Activated CD8-positive, alpha-beta memory T cell treated with anti-CD3 and anti-CD28 coated beads, Interleukin-2, amount 50 U/mL, for 48 hours (primary cell): Measurements from ENCODE around the gene PRKN.

ENCODE experiments used
- DNase-seq: peaks from one replicate; pipeline ENCODE4 v3.0.0-alpha.2; 2020

Gene PRKN

DNA sequence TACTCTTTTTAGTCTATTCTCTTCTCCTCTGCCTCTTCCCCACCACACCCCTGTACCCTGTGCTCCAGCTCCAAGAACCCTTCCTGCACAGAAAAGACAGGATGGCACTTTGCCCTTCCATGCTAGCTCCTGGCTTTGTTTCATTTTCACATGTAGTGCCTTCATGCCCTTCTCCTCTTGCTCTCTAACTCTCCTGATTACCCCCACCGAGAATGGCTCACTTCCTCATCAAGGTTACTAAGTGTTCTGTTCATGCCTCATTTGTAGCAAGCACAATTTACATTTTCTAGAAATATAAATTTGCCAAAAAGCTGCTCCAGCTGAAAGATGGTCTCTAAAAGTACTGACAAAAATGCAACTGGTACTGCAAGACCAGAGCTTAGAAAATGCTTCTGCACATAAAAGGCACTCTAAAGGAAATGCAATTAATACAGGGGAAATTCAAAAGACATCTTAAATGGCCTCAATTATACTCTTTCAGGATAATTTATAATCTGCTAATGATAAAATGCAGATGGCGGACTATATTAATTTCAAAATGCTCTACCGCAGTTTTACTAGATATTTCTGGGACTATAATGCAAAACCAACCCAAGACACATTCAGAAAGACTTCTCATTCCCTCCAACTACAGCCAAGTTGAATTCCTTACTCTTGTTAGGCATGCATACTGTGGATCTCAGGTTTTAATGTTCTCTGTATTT, 570.2 kb downstream of the PRKN start:
- DNase-seq, result no peak

DNA sequence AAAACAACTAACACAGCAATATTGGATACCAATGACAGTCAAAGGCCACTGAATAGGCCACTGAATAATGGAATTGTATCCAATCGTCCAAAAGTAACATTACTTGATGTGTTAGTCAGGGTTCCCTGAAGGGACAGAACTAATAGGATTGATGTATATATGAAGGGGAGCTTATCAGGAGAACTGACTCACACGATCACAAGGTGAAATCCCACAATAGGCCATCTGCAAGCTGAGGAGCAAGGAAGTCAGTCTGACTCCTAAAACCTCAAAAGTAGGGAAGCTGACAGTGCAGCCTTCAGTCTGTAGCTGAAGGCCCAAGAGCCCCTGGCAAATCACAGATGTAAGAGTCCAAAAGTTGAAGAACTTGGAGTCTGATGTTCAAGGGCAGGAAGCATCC, 571.4 kb downstream of the PRKN start:
- no peak for DNase-seq

DNA sequence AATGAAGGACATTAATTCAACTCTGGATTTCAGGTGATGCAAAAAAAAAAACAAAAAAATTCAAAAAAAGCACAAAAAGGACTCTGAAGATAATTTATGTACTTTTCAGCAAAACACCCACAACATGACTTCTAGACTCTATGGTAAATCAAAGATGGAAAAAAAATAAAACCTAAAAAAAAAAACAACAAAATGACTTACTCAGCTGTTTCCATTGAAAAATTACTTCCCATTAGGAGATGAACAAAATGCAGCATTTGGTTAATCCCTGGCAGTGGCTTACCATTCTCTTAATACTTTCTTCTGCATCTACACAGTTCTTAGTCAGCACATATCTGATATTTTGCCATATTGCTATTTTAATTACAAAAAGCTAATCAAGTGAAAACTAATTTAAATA, 572.6 kb downstream of the PRKN start:
- no peak for DNase-seq

DNA sequence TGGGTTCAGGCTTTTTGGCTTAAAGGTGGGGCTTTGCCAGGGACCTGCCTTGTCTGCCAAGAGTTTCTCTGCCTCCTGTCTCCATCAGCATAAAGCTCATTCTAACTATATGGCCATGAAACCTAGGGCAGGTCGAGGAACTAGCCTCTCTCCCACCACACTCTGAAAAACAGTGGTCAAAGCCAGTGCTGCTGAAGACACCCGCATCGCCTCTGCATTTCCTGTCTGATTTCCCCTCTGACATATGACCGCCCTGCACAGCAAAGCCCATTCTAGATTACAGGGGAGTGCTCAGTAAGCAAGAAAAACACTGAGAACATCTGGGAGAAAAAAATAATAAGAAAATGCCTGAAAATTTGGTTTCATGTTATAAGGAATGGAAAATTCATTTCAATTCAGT, 573.6 kb downstream of the PRKN start:
- no peak for DNase-seq

DNA sequence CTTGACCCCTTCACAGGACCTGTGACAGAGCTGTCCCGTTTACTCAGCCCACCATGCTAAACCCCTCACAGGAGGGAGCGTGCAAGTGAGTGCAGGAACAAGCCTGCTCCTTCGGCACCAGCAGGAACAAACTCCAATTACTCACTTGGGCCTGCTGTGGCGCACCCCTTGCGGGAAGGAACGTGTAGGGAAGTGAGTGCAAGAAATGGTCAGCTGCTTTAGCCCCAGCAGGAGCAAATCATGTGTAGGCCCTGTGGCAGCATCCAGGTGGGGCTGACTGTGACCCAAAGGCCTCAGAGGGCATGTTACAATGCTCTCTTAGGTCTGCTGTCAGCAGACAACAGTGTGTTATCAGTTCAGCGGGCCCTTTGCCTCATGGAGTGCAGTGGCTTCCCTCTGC, 574.4 kb downstream of the PRKN start:
- no peak for DNase-seq

DNA sequence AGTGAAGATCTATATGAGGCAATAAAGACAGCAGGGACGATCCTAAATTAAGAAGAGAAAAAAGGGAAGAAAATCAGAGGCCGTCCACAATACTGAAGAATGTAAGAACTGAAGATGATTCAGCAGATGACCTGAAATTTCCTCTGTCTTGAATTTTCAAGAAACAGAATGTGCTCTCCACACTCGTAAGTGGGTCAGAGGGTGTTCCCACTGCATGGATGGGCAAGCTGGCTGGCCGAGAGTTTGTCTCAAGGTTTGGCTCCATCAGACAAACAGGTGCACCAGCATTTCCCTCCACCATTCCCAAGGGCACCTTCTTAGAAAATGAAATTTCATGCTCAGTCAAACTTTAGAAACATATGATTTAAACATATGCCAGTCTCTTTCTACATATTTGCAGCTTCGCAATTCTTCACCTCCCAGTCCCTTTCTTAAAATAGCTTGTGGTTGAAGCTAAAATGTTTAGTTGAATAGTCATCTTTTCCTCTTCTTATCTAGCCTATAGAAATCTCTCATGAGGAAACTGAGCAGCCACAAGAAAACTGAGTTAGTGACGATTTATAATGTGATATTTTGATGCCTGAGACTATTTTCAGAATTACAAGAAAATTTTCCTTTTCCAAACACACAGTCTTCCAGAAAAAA, 576.4 kb downstream of the PRKN start:
- DNase-seq, result no peak

DNA sequence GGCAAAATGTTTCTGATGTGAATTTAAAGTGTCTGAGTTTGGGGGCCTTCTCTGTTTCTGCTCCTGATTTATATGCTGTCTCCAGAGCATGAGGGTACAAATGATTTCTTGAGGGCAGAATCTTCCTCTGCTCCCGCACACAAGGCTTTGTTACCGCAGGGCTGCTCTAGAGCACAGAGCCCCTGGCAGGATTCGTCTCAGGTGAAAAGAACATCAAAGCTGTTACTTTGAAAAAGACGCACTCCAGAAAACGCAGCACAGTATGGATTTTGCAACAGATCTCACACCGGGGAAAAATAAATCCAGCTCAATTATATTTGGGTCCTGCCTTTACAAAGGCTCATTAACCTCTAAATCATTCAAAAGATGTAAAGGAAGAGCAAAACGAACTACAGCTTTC, 577.3 kb downstream of the PRKN start:
- no peak for DNase-seq

DNA sequence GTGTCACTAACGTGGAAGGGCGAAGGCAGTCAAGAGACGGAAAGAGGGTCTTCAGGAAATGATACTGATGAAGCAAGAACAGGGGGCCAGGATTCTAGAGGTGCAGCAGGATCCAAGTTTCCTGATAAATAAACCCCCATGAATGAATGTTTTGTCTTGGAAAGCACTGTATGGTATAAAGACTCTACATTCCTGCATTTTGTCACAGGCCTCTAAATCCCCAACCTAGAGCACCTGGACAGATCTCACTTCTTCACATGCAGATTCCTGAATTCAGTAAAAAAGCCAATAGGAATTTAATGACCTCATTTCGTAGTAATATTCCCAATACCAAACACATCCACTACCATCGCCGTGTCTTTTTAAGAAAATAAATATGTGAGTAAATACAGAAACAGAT, 577.8 kb downstream of the PRKN start:
- DNase-seq, result no peak

DNA sequence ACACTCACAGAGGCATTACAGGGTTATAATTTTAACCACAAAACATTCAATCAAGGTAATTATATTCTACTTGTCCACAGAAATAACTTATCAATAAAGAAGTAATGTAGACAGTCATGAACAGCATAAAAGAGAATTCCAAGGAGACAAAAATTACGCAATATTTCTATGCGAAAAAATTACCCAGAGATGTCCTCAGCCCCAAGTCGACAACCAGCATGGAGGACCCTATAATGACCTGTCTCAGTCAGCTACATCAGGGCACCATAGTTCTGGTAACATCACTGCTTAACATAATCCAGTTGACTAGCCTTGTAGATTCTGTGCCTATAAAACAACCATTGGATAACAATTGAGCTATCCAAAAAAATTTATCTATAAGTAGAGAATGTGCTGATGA, 579.8 kb downstream of the PRKN start:
- no peak for DNase-seq

DNA sequence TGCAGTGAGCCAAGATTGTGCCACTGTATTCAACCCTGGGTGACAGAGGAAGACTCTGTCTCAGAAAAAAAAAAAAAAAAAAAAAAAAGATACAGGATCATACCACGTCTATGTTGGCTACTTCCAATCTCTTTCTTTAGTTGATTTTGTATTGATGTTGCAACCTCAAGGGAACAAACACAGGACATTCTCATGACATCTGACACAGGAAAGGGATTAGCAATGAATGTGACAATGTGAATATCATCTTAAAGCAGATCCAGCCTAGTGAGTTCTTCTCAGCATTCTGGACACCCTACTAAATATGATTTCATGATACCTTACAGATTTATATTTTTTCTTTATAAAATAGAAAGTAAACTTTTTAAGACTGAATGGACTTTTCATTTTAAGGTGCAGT, 580.3 kb downstream of the PRKN start:
- DNase-seq, result no peak

DNA sequence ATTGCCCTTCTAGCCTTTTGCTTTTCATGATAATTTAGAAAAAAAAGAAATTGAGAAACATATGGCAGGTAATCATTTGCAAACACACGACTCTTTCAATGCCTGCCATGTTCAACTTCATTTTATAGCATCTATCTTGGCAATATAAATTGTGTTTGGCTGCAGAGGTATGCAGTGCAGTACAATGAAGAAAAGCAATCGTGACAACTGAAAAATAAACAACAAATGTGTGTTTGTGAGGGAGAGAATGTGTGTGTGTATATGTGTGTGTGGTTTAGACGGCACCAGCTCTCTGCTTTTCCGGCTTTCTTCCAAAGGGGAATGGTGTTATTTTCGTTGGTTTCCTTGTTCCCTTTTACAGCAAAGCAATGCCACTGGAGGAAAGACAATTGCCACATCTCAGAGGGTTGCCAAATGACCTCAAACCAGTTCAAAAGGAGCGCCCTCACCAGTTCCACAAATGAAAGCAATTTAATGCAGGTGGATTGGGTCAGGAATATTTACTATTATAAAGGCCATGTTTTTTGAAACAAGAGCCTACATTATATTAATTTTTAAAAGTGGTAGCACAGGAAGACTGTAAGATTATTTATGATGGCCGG, 587.2 kb downstream of the PRKN start:
- DNase-seq, result no peak

DNA sequence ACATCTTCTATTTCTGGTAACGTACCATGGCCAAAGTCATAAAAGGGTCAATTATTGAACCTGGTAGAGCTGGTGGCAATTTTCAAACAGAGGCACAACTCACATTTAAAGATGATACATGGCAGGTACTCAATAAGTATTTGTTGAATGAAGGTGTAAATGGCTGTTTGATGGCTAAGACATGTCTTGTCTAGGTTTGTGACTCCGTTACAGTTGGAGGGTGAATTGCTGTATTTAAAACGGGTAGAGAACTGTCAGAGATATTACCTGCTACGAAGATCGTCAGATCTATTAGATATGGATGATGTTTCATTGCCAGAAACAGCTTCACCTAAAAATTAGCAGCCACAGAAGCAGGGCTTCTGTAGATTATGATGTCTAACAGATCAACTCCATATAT, 601.9 kb downstream of the PRKN start:
- no peak for DNase-seq

DNA sequence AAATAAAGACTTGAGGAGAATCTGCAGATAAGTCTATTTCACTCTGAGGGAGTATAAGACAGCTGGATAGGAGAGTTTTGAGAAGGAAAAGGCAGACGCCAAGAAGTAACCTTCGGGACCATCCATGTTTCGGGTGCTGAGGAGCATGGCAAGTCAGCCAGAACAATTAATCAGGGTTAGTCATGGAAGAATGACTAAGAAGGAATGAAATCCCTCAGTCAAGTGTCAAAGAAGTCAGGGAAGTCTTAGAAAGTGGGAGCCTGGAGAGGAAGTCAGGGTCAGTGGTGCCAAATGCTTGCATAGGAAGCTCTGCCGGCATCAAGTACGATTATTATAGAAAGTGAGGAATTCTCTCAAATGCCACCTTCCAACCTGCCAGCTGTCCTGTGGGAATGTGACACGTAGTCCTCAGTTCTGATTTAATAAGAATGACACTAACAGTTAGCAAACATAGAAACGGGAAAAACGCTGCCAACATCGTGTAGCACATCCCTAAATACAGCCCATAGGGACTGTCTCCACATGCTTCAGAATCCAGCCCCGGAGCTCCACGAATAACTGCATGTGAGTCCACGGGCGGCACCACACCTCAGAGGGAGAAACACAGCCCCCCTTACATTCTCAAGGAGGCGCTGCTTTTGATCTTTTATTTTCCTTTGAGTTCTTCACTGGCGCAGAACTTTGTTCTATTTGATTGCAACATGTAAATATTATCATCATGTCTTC, 602.7 kb downstream of the PRKN start:
- DNase-seq, result no peak

DNA sequence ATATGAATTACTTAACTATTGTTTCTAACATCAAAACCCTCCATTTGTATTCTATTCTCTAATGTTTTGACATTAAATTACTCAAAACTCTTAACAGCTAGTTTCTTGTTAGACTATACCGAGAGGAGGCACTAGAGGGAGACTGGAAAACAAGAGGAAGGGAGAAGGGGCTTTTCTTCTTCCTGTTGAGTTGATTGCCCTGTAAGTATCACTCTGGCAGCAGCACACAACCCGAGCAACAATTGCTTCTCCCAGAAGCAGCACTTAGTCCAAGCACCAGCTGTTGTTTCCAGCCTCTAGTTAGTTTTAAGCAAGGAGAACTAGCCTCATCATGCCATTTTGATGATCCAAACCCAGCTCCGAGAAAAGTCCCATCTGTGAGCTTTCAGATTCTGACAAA, 603.8 kb downstream of the PRKN start:
- DNase-seq, result no peak

DNA sequence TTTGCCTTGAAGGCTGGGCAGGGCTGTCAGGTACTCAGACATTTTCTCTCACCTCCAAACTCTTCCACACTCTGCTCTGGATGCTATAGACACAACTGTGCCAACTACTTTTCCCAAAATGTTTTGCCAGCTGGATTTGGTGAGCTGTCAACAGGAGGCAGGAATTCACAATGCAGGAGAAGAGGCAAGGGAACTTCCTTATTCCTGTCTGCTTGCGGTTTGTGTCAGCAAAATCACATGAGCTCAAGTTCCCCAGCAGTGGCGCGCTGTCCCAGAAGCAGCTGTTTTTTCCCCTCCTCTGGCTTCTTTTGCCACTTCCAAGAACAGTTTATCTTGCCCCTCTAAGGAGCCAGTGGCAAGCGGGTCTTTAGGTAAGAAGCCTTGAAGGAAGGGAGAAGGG, 608.2 kb downstream of the PRKN start:
- DNase-seq, result no peak

DNA sequence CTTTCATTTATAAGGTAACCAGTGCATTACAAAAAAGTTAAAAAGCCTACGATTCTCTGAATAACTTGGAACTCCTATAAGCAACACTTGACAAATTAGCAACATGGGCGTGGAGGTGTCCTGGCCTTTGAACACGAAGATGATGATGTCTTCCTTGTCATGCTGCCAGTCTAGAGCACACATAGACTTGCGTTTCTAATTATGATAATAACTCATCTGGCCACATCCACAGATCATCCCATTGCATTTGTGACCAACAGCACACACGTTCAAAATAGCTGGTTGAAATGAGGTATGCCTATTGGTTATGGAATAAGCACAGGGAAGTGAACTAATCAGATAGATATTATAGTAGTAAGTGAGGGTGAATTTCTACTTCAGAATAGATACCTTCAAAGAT, 608.9 kb downstream of the PRKN start:
- no peak for DNase-seq

DNA sequence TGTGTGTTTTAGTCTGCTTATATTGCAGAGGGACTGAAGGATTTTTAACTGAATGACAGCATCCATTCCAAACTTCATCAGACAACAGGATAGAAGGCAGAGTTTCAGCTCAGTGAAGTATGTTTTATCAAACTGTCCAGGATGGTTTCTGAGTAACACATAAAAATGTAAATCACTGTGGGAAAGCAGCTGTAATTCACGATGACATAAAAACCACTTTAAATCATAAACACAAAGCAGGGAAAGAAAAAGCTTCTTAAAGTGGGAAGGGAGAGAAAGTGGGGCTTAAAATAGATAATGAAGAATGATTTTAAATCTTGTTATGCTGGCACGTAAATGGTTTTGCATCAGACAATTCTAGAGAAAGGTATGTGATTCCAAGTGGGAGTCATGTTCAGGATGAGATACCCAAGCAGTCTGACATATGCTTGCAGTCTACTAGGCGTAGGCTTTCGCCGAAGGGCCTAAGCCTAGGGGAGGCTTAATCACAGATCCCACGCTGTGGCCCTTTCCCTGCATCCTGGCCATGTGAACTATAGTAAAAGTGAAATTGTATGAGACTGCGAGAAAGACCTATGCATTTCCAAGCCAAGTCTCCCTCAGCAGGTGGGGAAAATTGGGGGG, 610.6 kb downstream of the PRKN start:
- no peak for DNase-seq

DNA sequence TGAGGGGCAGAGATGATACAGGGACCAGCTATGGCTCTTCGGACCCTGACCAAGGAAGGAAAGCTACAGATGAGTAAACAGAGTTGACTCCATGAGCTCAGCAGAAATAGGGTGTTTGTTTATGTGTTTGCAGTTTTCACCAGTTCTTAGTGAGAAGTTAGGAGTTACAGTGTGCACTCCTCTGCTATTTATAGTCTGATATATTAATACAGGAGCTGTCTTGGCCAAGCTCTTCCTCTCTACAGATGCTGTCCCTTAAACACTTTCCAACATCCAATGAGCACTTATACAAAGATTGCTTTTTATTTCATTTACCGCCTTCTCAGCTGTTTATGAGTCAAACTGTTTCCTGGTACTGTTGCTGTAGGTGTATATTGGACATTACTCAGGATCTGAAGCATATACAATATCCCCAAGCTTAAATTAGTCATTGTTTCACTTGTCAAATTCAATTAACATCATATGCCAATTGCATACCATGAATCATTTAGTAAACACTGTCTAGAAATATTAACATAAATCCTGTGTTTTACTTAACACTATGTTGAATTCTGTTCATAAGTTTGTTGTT, 618.0 kb downstream of the PRKN start:
- no peak for DNase-seq

DNA sequence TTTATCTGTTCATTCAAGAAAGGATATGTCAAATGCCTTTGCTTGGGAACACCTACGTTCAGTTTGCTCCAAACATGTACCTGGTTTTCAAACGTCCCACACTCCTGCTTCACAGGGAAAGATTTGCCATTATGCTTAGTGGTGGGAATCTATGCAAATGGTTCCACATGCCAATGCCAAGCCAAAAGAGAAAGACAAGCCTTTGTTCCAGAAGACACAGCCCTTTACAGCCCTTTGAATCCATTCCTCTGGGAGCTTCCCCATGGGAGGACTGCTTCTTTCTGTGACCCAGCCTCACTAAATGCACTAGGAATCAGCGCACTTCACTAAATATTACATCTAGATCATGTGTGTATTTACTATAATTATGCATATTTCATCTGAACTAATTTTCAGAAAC, 619.5 kb downstream of the PRKN start:
- DNase-seq, result no peak

DNA sequence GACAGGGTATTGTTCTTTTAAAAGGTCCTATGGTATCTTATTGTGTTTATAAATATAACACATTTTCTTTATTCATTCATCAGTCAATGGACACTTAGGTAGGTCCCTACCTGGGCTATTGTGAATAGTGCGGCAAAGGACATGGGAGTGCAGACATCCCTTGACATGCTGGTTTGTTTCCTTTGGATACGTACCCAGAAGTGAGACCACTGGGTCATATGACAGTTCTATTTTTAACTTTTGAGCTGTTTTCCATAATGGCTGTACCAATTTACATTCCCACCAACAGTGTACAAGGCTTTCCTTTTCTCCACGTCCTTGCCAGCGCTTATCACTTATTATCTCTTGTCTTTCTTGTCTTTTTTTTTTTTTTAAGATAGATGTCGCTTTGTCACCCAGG, 627.5 kb downstream of the PRKN start:
- no peak for DNase-seq

DNA sequence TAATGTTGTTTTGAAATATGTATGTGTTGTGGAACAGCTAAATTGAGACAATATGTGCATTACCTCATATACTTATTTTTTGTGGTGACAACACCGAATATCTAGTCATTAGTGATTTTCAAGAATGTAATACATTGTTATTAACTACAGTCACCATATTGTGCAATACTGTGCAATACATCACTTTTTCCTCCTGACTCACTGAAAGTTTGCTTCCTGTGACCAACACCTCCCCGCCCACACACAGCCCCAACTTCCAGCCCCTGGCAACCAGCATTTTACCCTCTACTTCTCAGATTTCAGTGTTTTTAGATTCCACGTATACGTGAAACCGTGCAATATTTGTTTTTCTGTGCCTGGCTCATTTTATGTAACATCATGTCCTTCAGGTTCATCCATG, 627.9 kb downstream of the PRKN start:
- peak; percentile 63 for DNase-seq

DNA sequence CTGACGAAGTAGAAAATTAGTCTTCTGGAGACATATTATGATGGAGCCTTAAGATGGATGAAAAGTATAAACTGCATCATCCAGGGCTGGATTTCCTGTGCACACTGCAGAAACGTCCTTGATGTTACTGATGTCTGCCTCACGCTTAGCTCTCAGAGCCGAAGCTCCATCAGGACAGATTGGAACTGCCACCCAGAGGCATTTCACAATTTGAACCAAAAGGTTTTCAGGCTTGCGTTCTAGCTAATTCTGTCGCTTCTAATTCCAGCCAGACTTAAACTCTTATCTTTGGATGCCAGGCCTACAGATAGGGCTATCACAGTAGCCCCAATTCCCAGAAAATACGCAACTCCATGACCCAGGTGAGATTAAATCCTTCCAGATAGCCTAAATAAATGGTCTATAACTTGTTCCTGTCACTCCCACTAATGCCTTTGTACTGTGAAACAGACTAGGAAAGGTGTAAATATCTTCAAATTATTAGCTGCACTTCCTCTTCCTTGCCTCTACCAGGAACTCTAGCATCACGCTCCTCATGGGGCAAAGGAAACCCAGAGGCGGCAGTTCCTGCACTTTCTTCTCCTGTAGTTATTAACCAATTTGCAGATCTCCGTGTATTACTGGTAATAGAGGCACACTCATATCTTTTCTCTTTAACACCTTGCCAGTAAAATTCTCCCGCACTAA, 634.6 kb downstream of the PRKN start:
- DNase-seq, result no peak

DNA sequence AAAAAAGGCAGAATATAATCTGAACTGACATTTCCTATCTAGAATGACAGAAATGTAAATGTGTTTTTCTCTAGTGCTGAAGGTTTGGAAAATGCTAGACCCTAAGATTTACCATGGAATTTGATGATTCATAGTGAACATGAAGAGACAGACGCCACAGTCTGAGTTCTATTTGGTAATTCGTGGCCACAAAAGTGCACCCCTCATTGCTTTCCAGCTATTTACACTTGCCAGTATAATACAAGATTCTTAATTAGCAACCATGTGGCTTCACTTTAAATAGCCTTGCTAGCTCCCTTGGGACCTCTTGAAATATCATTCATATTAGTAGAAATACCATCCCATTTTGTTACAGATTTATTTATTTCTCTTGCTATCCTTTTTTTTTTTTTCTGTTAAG, 636.8 kb downstream of the PRKN start:
- no peak for DNase-seq
